H1 (cell line): ENCODE data around the gene BORA. TPM values are rescaled to one million over a fixed set of nuclear protein-coding genes. Genes with fewer than 3 reads are reported as not detected.

Experiments used
- CTCF ChIA-PET: fragments of 300-600 bp; sonication (Branson Sonifier 250); formaldehyde crosslinking; loops from one replicate; lab custom pipeline; 2021; ENCODE audit not compliant: partially characterized antibody; lab: Charles Lee
- POLR2A ChIA-PET: fragments of 300-600 bp; sonication (Branson Sonifier 250); formaldehyde crosslinking; loops from one replicate; lab custom pipeline; 2021; ENCODE audit warnings: inconsistent platforms; ENCODE audit not compliant: partially characterized antibody; lab: Charles Lee
- DNase-seq, 2 experiments: peaks; one replicate each; pipeline versions ENCODE4 v3.0.0 to v3.0.0-alpha.2; 2010 to 2022; ENCODE audit warnings: low spot score in 2 of 2, low read depth in 1 of 2, mixed read lengths in 1 of 2
- FAIRE-seq: peaks from 2 replicates; lab custom pipeline; 2011; peaks lifted over from hg19 to GRCh38; lab: Jason Lieb, UNC
- H2AFZ ChIP-seq: 2 replicates; pipeline ENCODE4 v1.8.1; 2012; ENCODE audit warnings: low read length, inconsistent platforms
- H2AK5ac ChIP-seq: 2 replicates; pipeline ENCODE4 v1.6.1; 2013; ENCODE audit warnings: low read depth, low read length
- H2BK120ac ChIP-seq: replicated peaks from 2 replicates; pipeline ENCODE3; 2013; ENCODE audit warnings: low read depth, low read length, inconsistent platforms
- H2BK12ac ChIP-seq: 2 replicates; pipeline ENCODE4 v1.6.1; 2013; ENCODE audit warnings: low read depth, low read length
- H2BK15ac ChIP-seq: 2 replicates; pipeline ENCODE4 v1.6.1; 2013; ENCODE audit warnings: low read length
- H2BK20ac ChIP-seq: 2 replicates; pipeline ENCODE4 v1.6.1; 2013; ENCODE audit warnings: low read length
- H2BK5ac ChIP-seq: 2 replicates; pipeline ENCODE4 v1.6.1; 2013; ENCODE audit warnings: low read depth, low read length
- H3K14ac ChIP-seq: 2 replicates; pipeline ENCODE4 v1.6.1; 2013; ENCODE audit warnings: inconsistent platforms; ENCODE audit not compliant: insufficient read length
- H3K18ac ChIP-seq: 2 replicates; pipeline ENCODE4 v1.6.1; 2013; ENCODE audit warnings: low read length; ENCODE audit errors: extremely low read depth
- H3K23ac ChIP-seq: 2 replicates; pipeline ENCODE4 v1.6.1; 2013; ENCODE audit warnings: inconsistent platforms; ENCODE audit not compliant: insufficient read length
- H3K23me2 ChIP-seq: 2 replicates; pipeline ENCODE4 v1.6.1; 2013; ENCODE audit warnings: low read depth, low read length
- H3K27ac ChIP-seq: 2 replicates; pipeline ENCODE4 v1.6.1; 2011; ENCODE audit warnings: low read depth, low read length, inconsistent platforms
- H3K27me3 ChIP-seq, 4 experiments: replicated peaks in 1 of 4; 1 replicate in 1 of 4; 2 replicates in 3 of 4; pipeline versions ENCODE4 v1.6.1 to v1.8.1; 2011 to 2013; ENCODE audit warnings: low read length in 3 of 4, mild to moderate bottlenecking in 3 of 4, inconsistent platforms in 2 of 4, mixed read lengths in 2 of 4, moderate library complexity in 1 of 4; ENCODE audit not compliant: control insufficient read depth in 3 of 4, insufficient read depth in 3 of 4; ENCODE audit errors: extremely low read depth in 1 of 4
- H3K36me3 ChIP-seq, 4 experiments: 2 replicates each; pipeline versions ENCODE4 v1.6.1 to v1.8.1; 2011 to 2013; ENCODE audit warnings: mild to moderate bottlenecking in 4 of 4, low read length in 3 of 4, moderate library complexity in 2 of 4, control low read depth in 1 of 4, inconsistent platforms in 1 of 4; ENCODE audit not compliant: insufficient read depth in 4 of 4, control insufficient read depth in 2 of 4
- H3K4ac ChIP-seq: replicated peaks from 2 replicates; pipeline ENCODE3; 2013; ENCODE audit warnings: low read length, low read depth, mixed read lengths, inconsistent platforms; ENCODE audit not compliant: insufficient read length
- H3K4me1 ChIP-seq, 4 experiments: replicated peaks in 1 of 4; 1 replicate in 1 of 4; 2 replicates in 3 of 4; pipeline versions ENCODE4 v1.6.1 to v1.8.1; 2011 to 2013; ENCODE audit warnings: low read length in 3 of 4, inconsistent platforms in 2 of 4, mixed read lengths in 1 of 4; ENCODE audit not compliant: insufficient read depth in 4 of 4, control insufficient read depth in 3 of 4
- H3K4me2 ChIP-seq, 2 experiments: 2 replicates each; pipeline versions ENCODE4 v1.6.1 to v1.8.1; 2011 to 2013; ENCODE audit warnings: low read depth in 2 of 2, low read length in 2 of 2, control low read depth in 1 of 2, inconsistent platforms in 1 of 2, mild to moderate bottlenecking in 1 of 2; ENCODE audit not compliant: insufficient read depth in 1 of 2
- H3K4me3 ChIP-seq, 4 experiments: fragments of 200-600, 300-600 bp in 1 of 4; sonication (generic), shearing (Covaris generic), sonication (Bioruptor Twin) in 1 of 4; 2 replicates each; pipeline versions ENCODE4 v1.5.1 to v1.8.1; 2011 to 2016; ENCODE audit warnings: low read length in 4 of 4, low read depth in 3 of 4, control low read depth in 2 of 4, inconsistent platforms in 2 of 4, mild to moderate bottlenecking in 2 of 4, mixed read lengths in 1 of 4, moderate library complexity in 1 of 4; ENCODE audit not compliant: insufficient read depth in 2 of 4; ENCODE audit errors: extremely low read depth in 1 of 4
- H3K56ac ChIP-seq: replicated peaks from 2 replicates; pipeline ENCODE3; 2013; ENCODE audit warnings: low read depth, mild to moderate bottlenecking, mixed read lengths, low read length, inconsistent platforms; ENCODE audit not compliant: insufficient read length
- H3K79me1 ChIP-seq: 2 replicates; pipeline ENCODE4 v1.6.1; 2013; ENCODE audit warnings: low read depth, low read length, control low read depth
- H3K79me2 ChIP-seq, 2 experiments: 2 replicates each; pipeline versions ENCODE4 v1.6.1 to v1.8.1; 2012 to 2013; ENCODE audit warnings: low read length in 2 of 2, mild to moderate bottlenecking in 2 of 2, inconsistent platforms in 1 of 2; ENCODE audit not compliant: insufficient read depth in 2 of 2, control insufficient read depth in 1 of 2
- H3K9ac ChIP-seq, 4 experiments: replicated peaks in 1 of 4; 1 replicate in 1 of 4; 2 replicates in 3 of 4; pipeline versions ENCODE4 v1.6.1 to v1.8.1; 2011 to 2013; ENCODE audit warnings: low read depth in 3 of 4, low read length in 3 of 4, control low read depth in 2 of 4, mild to moderate bottlenecking in 2 of 4, moderate library complexity in 2 of 4, inconsistent platforms in 1 of 4; ENCODE audit errors: extremely low read depth in 1 of 4
- H3K9me3 ChIP-seq, 2 experiments: 2 replicates each; pipeline versions ENCODE4 v1.6.1 to v1.8.1; 2012 to 2013; ENCODE audit warnings: mild to moderate bottlenecking in 2 of 2, moderate library complexity in 2 of 2, control low read depth in 1 of 2, inconsistent platforms in 1 of 2, low read depth in 1 of 2, low read length in 1 of 2, mixed read lengths in 1 of 2; ENCODE audit not compliant: insufficient read depth in 2 of 2
- H4K20me1 ChIP-seq, 2 experiments: replicated peaks in 1 of 2; 2 replicates each; pipeline versions ENCODE3 to v1.8.1; 2011 to 2013; ENCODE audit warnings: inconsistent platforms in 2 of 2, low read length in 2 of 2, mild to moderate bottlenecking in 1 of 2; ENCODE audit not compliant: insufficient read depth in 2 of 2, control insufficient read depth in 1 of 2
- H4K5ac ChIP-seq: 2 replicates; pipeline ENCODE4 v1.6.1; 2013; ENCODE audit warnings: low read length, low read depth, mixed read lengths, inconsistent platforms; ENCODE audit not compliant: insufficient read length
- H4K8ac ChIP-seq: 2 replicates; pipeline ENCODE4 v1.8.0; 2013; ENCODE audit warnings: mild to moderate bottlenecking, moderate library complexity, low read length, inconsistent platforms; ENCODE audit not compliant: insufficient read depth; ENCODE audit errors: extremely low read depth
- H4K91ac ChIP-seq: replicated peaks from 2 replicates; pipeline ENCODE3; 2013; ENCODE audit warnings: low read length, mixed read lengths, inconsistent platforms; ENCODE audit not compliant: insufficient read length
- CREB1 ChIP-seq: IDR thresholded peaks from 2 replicates; pipeline ENCODE4 v1.6.1; 2012; ENCODE audit warnings: inconsistent platforms
- EGR1 ChIP-seq: IDR thresholded peaks from 2 replicates; pipeline ENCODE4 v1.6.1; 2011; ENCODE audit warnings: low read depth, low read length, borderline replicate concordance
- EP300 ChIP-seq, 2 experiments: IDR thresholded peaks; 1 replicate in 1 of 2; 2 replicates in 1 of 2; pipeline ENCODE4 v1.6.1; 2011 to 2012; ENCODE audit warnings: low read depth in 2 of 2, low read length in 2 of 2, mild to moderate bottlenecking in 2 of 2, borderline replicate concordance in 1 of 2, inconsistent platforms in 1 of 2, moderate library complexity in 1 of 2
- HDAC2 ChIP-seq, 2 experiments: fragments of 300-600 bp in 1 of 2; sonication (generic) in 1 of 2; IDR thresholded peaks; 2 replicates each; pipeline ENCODE4 v1.6.1; 2011 to 2012; ENCODE audit warnings: low read depth in 2 of 2, low read length in 2 of 2, mild to moderate bottlenecking in 2 of 2, moderate library complexity in 2 of 2, borderline replicate concordance in 1 of 2, inconsistent platforms in 1 of 2
- HDAC6 ChIP-seq: IDR thresholded peaks from one replicate; pipeline ENCODE4 v1.7.1; 2012; ENCODE audit warnings: low read depth, mild to moderate bottlenecking, inconsistent platforms, low read length, moderate library complexity
- NANOG ChIP-seq: IDR thresholded peaks from 2 replicates; pipeline ENCODE4 v1.6.1; 2011; ENCODE audit warnings: low read length, low read depth, mild to moderate bottlenecking, inconsistent platforms; ENCODE audit not compliant: insufficient read depth, poor library complexity, severe bottlenecking
- WGBS, 2 experiments: shearing (Covaris generic) in 1 of 2; methylation state at CpG; one replicate each; pipeline versions ENCODE4 v1.1.6 to v1.1.7; 2013 to 2015; ENCODE audit warnings: low lambda C conversion rate in 2 of 2, mixed read lengths in 2 of 2, inconsistent platforms in 1 of 2, low coverage in 1 of 2, missing lambda C conversion rate in 1 of 2; ENCODE audit not compliant: insufficient replicate concordance in 2 of 2, insufficient coverage in 1 of 2, insufficient read length in 1 of 2; ENCODE audit errors: extremely low coverage in 1 of 2, missing lambda C conversion rate in 1 of 2; 5-methylcytosine and 5-hydroxymethylcytosine counted together
- polyA plus RNA-seq, 7 experiments: library from polyadenylated mRNA; depleted of rRNA in 3 of 7; stranded (reverse) in 5 of 7; unstranded in 2 of 7; fragments of >200 nt in 5 of 7; fragments of 200-250 nt in 2 of 7; gene quantifications; 1 replicate in 5 of 7; 2 replicates in 1 of 7; 4 replicates in 1 of 7; pipeline versions ENCODE4 v1.2.1 to v1.2.3, GENCODE V29; 2011 to 2013; ENCODE audit warnings: missing spikeins in 2 of 7, mixed read lengths in 2 of 7
- total RNA-seq: library from RNA; stranded (reverse); fragmentation: NEBNext Ultra II Directional; extraction: Animal tissue kit (Norgen Biotek cat#: 25700); gene quantifications from 2 replicates; pipeline ENCODE4 v1.2.1, GENCODE V29; 2021

BORA gene
- total and polyA plus RNA-seq, 2 of the 8 experiments (the other 6 are each of a cell fraction or from before 2014, with no cell fraction given), result 4.9 to 12.9 TPM

- DNase-seq, result no peak
These were observed 34.7 kb upstream of the BORA start for GRCh38 chr13:72692884-72693514.

More at GRCh38 chr13:72692884-72693514, 34.7 kb upstream of the BORA start:
- Histone ChIP-seq H2BK120ac (no peak overlapping the region), H3K9me3 (peaks cover 19 to 24% of the 10 kb centered on the region in 2 experiments), H3K4me2 (no peak overlapping the region), H3K14ac (no peak overlapping the region), H3K36me3 (no peaks in the 10 kb centered on the region; a peak in 2 of 8 replicates), H4K8ac (no peak overlapping the region), H2AFZ (no peak overlapping the region), H4K5ac (no peak overlapping the region), H3K4me1 (no peaks in the 10 kb centered on the region), H3K18ac (no peak overlapping the region), H2BK5ac (no peak overlapping the region), H3K27me3 (no peaks in the 10 kb centered on the region), H2BK15ac (no peak overlapping the region), H3K9ac (no peak overlapping the region), H3K4me3 (no peak overlapping the region), H3K27ac (no peak overlapping the region), H3K23ac (no peak overlapping the region), H3K4ac (no peak overlapping the region), H2AK5ac (no peak overlapping the region), H3K23me2 (no peaks in the 10 kb centered on the region; the same call in 1 of the 2 replicates), H2BK20ac (no peak overlapping the region), H4K91ac (no peak overlapping the region), H3K79me1 (no peaks in the 10 kb centered on the region), H3K79me2 (no peaks in the 10 kb centered on the region), H3K56ac (no peak overlapping the region), H2BK12ac (no peak overlapping the region)
- WGBS, 2 experiments, result 73% methylated on average over 5 of the region's 5 CpGs; no CpG with 5 or more reads in 1 of the 2 experiments
- ChIA-PET CTCF (no interaction called here), POLR2A (no interaction called here)
- FAIRE-seq, result no peak
- no peak for TF ChIP-seq HDAC6
- no peak for TF ChIP-seq CREB1
- TF ChIP-seq EGR1, result no peak
- no peak for TF ChIP-seq EP300 (IDR thresholded peaks at IDR 0.05; ENCODE audit: borderline replicate concordance in 1 of 2, low read depth in 2 of 2, low read length in 2 of 2)
- no peak for TF ChIP-seq HDAC2 (IDR thresholded peaks at IDR 0.05; ENCODE audit: borderline replicate concordance in 1 of 2, low read depth in 2 of 2, low read length in 2 of 2)
- TF ChIP-seq NANOG, result no peak
- TF ChIP-seq, all 59 proteins: peak for 0
- H4K20me1 ChIP-seq, result no peaks in the 10 kb centered on the region
